ENCODE measurements around the gene TMPRSS9. TPM values are rescaled to one million over a fixed set of nuclear protein-coding genes. Genes with fewer than 3 reads are reported as not detected.
"Not testable (repeated sequence)": the region's sequence is repeated elsewhere in the genome, so short reads cannot be mapped to it uniquely, and the experiment has no call there.

Gene TMPRSS9
- polyA plus RNA-seq, 3 donors: 0.12 to 0.30 TPM; not detected in 1

DNA sequence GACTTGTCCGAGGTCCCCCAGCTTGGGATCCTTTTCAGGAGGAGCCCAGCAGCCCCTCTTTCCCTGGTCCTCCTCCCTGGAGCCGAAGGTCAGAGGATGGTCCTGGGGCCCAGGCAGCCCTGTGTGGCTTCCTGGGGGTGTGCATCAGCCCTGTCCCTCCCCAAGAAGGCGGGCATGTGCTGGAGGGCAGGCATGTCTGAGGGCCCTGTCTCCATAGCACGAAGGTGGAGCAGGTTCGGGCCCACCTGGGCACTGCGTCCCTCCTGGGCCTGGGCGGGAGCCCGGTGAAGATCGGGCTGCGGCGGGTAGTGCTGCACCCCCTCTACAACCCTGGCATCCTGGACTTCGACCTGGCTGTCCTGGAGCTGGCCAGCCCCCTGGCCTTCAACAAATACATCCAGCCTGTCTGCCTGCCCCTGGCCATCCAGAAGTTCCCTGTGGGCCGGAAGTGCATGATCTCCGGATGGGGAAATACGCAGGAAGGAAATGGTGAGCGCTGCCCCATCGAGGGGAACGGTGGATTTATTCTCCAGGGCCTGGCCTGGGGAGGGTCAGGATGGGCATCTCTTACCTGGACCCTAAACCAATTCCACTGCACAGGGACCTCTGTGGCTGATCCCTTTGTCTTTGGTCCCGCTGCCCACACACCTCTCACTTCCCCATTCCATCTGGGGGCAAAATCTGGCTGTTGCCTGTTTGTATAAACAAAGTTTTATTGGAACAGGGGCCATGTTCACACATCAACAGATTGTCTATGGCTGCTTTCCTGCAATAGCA, 56.4 kb downstream of the TMPRSS9 start:
- no peak overlapping the region for H3K27ac ChIP-seq (ENCODE audit: low read depth in 1 of 2, low read length in 2 of 2)
- H3K4me2 ChIP-seq (replicated peaks; ENCODE audit: extremely low read depth, low read length, poor library complexity, severe bottlenecking): no peak overlapping the region
- Mint-ChIP-seq H3K27ac (peak overlapping the region in 1 of 7 donors; percentile 69), H3K4me1 (peaks cover 10% of the 10 kb centered on the region), H3K36me3 (peaks cover 5 to 10% of the 10 kb centered on the region in 2 donors), H3K27me3 (ENCODE audit: low read depth in 3 of 3) (peaks cover 1 to 4% (median 2%) of the 10 kb centered on the region in 3 donors), H3K4me3 (no peak overlapping the region), H3K9me3 (peaks cover 0 to 6% (median 3%) of the 10 kb centered on the region in 7 donors)
- no peak overlapping the region for H2AFZ ChIP-seq (ENCODE audit: insufficient read depth, low read depth, low read length, poor library complexity, severe bottlenecking)
- H4K20me1 ChIP-seq (ENCODE audit: insufficient read depth, low read length): no peaks in the 10 kb centered on the region
- H3K27me3 ChIP-seq (ENCODE audit: control insufficient read depth in 2 of 2, insufficient read depth in 2 of 2, low read length in 2 of 2): no peaks in the 10 kb centered on the region
- H3K4me3 ChIP-seq (replicated peaks in 1 of 3; ENCODE audit: low read depth in 2 of 3, low read length in 3 of 3): no peak overlapping the region
- peaks cover 3 to 4% of the 10 kb centered on the region in 2 donors for H3K4me1 ChIP-seq (ENCODE audit: control insufficient read depth in 1 of 2, insufficient read depth in 2 of 2, low read length in 2 of 2)
- no peak overlapping the region for H3K9ac ChIP-seq (ENCODE audit: insufficient read depth, low read length, poor library complexity, severe bottlenecking)
- no peak for DNase-seq
- intact Hi-C loops (cut with micrococcal nuclease): no loop called here
- H3K36me3 ChIP-seq (replicated peaks in 1 of 2; ENCODE audit: control insufficient read depth in 1 of 2, insufficient read depth in 2 of 2, low read length in 2 of 2): peaks cover 0 to 2% of the 10 kb centered on the region in 2 donors
- TF ChIP-seq, protein P1, sequence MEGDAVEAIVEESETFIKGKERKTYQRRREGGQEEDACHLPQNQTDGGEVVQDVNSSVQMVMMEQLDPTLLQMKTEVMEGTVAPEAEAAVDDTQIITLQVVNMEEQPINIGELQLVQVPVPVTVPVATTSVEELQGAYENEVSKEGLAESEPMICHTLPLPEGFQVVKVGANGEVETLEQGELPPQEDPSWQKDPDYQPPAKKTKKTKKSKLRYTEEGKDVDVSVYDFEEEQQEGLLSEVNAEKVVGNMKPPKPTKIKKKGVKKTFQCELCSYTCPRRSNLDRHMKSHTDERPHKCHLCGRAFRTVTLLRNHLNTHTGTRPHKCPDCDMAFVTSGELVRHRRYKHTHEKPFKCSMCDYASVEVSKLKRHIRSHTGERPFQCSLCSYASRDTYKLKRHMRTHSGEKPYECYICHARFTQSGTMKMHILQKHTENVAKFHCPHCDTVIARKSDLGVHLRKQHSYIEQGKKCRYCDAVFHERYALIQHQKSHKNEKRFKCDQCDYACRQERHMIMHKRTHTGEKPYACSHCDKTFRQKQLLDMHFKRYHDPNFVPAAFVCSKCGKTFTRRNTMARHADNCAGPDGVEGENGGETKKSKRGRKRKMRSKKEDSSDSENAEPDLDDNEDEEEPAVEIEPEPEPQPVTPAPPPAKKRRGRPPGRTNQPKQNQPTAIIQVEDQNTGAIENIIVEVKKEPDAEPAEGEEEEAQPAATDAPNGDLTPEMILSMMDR (IDR thresholded peaks at IDR 0.05): no peak
- no peaks in the 10 kb centered on the region for H3K9me3 ChIP-seq (replicated peaks in 1 of 2; ENCODE audit: control insufficient read depth in 1 of 2, insufficient read depth in 1 of 2, low read length in 2 of 2)
- no peaks in the 10 kb centered on the region for H3K79me2 ChIP-seq (ENCODE audit: insufficient read depth, low read length)
- 82% methylated on average over 15 of the region's 19 CpGs for WGBS (ENCODE audit: insufficient coverage)

DNA sequence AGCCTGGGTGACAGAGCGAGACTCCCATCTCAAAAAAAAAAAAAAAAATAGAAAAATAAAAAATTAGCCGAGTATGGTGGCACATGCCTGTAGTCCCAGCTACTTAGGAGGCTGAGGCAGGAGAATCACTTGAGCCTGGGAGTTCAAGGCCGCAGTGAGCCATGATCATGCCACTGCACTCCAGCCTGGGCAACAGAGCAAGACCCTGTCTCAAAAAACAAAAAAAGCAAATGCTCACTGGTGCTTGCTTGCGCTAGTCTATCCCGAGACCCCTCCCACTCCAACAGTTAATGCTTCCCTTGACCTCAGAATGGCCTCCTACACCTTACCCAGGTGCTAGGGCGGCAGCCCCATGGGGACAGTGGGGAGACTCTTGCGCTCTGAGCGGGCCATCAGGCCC, 57.4 kb downstream of the TMPRSS9 start:
- H3K4me2 ChIP-seq (replicated peaks; ENCODE audit: extremely low read depth, low read length, poor library complexity, severe bottlenecking); H3K36me3 ChIP-seq (replicated peaks in 1 of 2; ENCODE audit: control insufficient read depth in 1 of 2, insufficient read depth in 2 of 2, low read length in 2 of 2); H3K4me3 ChIP-seq (replicated peaks in 1 of 3; ENCODE audit: low read depth in 2 of 3, low read length in 3 of 3); H3K4me3 Mint-ChIP-seq; H3K27ac Mint-ChIP-seq; intact Hi-C loops (cut with micrococcal nuclease); H3K27me3 Mint-ChIP-seq (ENCODE audit: low read depth in 3 of 3); H3K9me3 ChIP-seq (replicated peaks in 1 of 2; ENCODE audit: control insufficient read depth in 1 of 2, insufficient read depth in 1 of 2, low read length in 2 of 2); H3K4me1 ChIP-seq (ENCODE audit: control insufficient read depth in 1 of 2, insufficient read depth in 2 of 2, low read length in 2 of 2); H2AFZ ChIP-seq (ENCODE audit: insufficient read depth, low read depth, low read length, poor library complexity, severe bottlenecking); H3K79me2 ChIP-seq (ENCODE audit: insufficient read depth, low read length); H3K9me3 Mint-ChIP-seq; H3K4me1 Mint-ChIP-seq; H3K9ac ChIP-seq (ENCODE audit: insufficient read depth, low read length, poor library complexity, severe bottlenecking); DNase-seq; H3K27me3 ChIP-seq (ENCODE audit: control insufficient read depth in 2 of 2, insufficient read depth in 2 of 2, low read length in 2 of 2); H4K20me1 ChIP-seq (ENCODE audit: insufficient read depth, low read length); H3K27ac ChIP-seq (ENCODE audit: low read depth in 1 of 2, low read length in 2 of 2): not testable (repeated sequence)
- peaks cover 5 to 10% of the 10 kb centered on the region in 2 donors for H3K36me3 Mint-ChIP-seq
- 98% methylated on average over 4 of the region's 8 CpGs for WGBS (ENCODE audit: insufficient coverage)
